GM12872 (cell line): ENCODE data around the gene FAM168A.

Experiments used
- CTCF ChIP-seq: IDR thresholded peaks from 3 replicates; pipeline ENCODE4 v1.5.1; 2011; ENCODE audit warnings: low read depth, mild to moderate bottlenecking, low read length, moderate library complexity; ENCODE audit not compliant: insufficient read depth

Gene FAM168A

GRCh38 chr11:73549376-73549775 is 48.5 kb downstream of the FAM168A start:
- TF ChIP-seq CTCF = no peak

GRCh38 chr11:73547706-73548595 is 50.0 kb downstream of the FAM168A start:
- TF ChIP-seq CTCF = no peak

GRCh38 chr11:73542175-73542574 is 55.7 kb downstream of the FAM168A start:
- no peak for TF ChIP-seq CTCF

- no peak for TF ChIP-seq CTCF
These were observed 58.3 kb downstream of the FAM168A start for GRCh38 chr11:73539506-73540084.

GRCh38 chr11:73538381-73538872 is 59.5 kb downstream of the FAM168A start:
- TF ChIP-seq CTCF = no peak

GRCh38 chr11:73537969-73538368 is 59.9 kb downstream of the FAM168A start:
- no peak for TF ChIP-seq CTCF

GRCh38 chr11:73536961-73537360 is 61.0 kb downstream of the FAM168A start:
- TF ChIP-seq CTCF = no peak
